GM12878 (cell line): ENCODE results near the gene IL22.

Source experiments
- CHD1 ChIP-seq: IDR thresholded peaks from 2 replicates; pipeline ENCODE4 v1.6.1; 2012; ENCODE audit warnings: low read depth, low read length, improper control_type of control experiment
- DPF2 ChIP-seq: fragments of 450-650 bp; IDR thresholded peaks from 2 replicates; pipeline ENCODE4 v1.6.1; 2017; ENCODE audit warnings: mild to moderate bottlenecking
- EGR1 ChIP-seq, 2 experiments: IDR thresholded peaks; 1 replicate in 1 of 2; 2 replicates in 1 of 2; pipeline ENCODE4 v1.6.1; 2011 to 2012; ENCODE audit warnings: low read depth in 2 of 2, low read length in 2 of 2, borderline replicate concordance in 1 of 2, mild to moderate bottlenecking in 1 of 2, moderate library complexity in 1 of 2
- ESRRA ChIP-seq: IDR thresholded peaks from 2 replicates; pipeline ENCODE4 v1.6.1; 2012; ENCODE audit warnings: mild to moderate bottlenecking, low read length, improper control_type of control experiment
- GABPA ChIP-seq: IDR thresholded peaks from 2 replicates; pipeline ENCODE4 v1.6.1; 2014; ENCODE audit warnings: antibody characterized with exemption, low read depth, mild to moderate bottlenecking, inconsistent platforms
- HDGF ChIP-seq: fragments of 450-650 bp; IDR thresholded peaks from 2 replicates; pipeline ENCODE4 v1.6.1; 2016; ENCODE audit warnings: antibody characterized with exemption
- JUNB ChIP-seq: IDR thresholded peaks from 2 replicates; pipeline ENCODE4 v1.6.1; 2016; ENCODE audit warnings: antibody characterized with exemption, mild to moderate bottlenecking
- MAX ChIP-seq: IDR thresholded peaks from 2 replicates; pipeline ENCODE4 v1.6.1; 2012; ENCODE audit warnings: low read depth, low read length, improper control_type of control experiment
- MEF2B ChIP-seq: fragments of 450-650 bp; IDR thresholded peaks from 2 replicates; pipeline ENCODE4 v1.6.1; 2018; ENCODE audit warnings: mild to moderate bottlenecking, moderate library complexity; ENCODE audit not compliant: partially characterized antibody, poor library complexity, severe bottlenecking
- SP1 ChIP-seq: IDR thresholded peaks from one replicate; pipeline ENCODE4 v1.6.1; 2011; ENCODE audit warnings: low read depth, low read length
- TF ChIP-seq, protein P1 (sequence below), 3 experiments: IDR thresholded peaks in 2 of 3; conservative IDR thresholded peaks in 1 of 3; 2 replicates each; pipeline ENCODE4 v1.5.1; 2011; ENCODE audit warnings: low read depth in 3 of 3, low read length in 3 of 3, mild to moderate bottlenecking in 3 of 3, control low read depth in 2 of 3, moderate library complexity in 2 of 3, inconsistent platforms in 1 of 3, mixed read lengths in 1 of 3; ENCODE audit not compliant: control insufficient read depth in 2 of 3, insufficient read depth in 1 of 3; ENCODE audit errors: extremely low read depth in 1 of 3

DNA sequence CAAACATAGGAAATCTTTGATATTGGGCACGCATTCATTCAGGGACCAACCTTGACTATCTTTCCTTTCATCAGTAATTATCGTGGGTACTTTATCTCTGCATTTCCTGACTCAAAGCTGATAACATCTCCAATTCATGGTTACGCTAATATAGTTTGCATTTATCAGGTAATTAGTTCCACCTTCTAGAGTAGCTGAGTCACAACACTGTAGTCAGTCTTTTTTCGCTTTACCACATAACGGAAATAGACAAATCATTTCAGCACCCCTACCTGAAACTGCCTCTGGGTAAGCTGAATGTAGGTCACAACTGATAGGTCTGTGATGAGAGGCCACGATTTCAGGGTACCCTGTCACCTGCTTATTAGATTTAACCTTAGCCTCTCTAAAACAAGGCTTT is 36.7 kb upstream of the IL22 start:
- TF ChIP-seq HDGF, result no peak
- TF ChIP-seq DPF2, result peak; percentile 94
- TF ChIP-seq, protein P1, sequence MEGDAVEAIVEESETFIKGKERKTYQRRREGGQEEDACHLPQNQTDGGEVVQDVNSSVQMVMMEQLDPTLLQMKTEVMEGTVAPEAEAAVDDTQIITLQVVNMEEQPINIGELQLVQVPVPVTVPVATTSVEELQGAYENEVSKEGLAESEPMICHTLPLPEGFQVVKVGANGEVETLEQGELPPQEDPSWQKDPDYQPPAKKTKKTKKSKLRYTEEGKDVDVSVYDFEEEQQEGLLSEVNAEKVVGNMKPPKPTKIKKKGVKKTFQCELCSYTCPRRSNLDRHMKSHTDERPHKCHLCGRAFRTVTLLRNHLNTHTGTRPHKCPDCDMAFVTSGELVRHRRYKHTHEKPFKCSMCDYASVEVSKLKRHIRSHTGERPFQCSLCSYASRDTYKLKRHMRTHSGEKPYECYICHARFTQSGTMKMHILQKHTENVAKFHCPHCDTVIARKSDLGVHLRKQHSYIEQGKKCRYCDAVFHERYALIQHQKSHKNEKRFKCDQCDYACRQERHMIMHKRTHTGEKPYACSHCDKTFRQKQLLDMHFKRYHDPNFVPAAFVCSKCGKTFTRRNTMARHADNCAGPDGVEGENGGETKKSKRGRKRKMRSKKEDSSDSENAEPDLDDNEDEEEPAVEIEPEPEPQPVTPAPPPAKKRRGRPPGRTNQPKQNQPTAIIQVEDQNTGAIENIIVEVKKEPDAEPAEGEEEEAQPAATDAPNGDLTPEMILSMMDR (IDR thresholded peaks at IDR 0.05 in 2 of 3, conservative IDR thresholded peaks at IDR 0.05 in 1 of 3; ENCODE audit: control insufficient read depth in 2 of 3, extremely low read depth in 1 of 3, insufficient read depth in 1 of 3, low read depth in 3 of 3, low read length in 3 of 3), result no peak
- peak; percentile 72 for TF ChIP-seq SP1
- TF ChIP-seq CHD1, result no peak
- TF ChIP-seq EGR1 (IDR thresholded peaks at IDR 0.05; ENCODE audit: borderline replicate concordance in 1 of 2, low read depth in 2 of 2, low read length in 2 of 2), result no peak
- TF ChIP-seq GABPA, result peak; percentile 62; the same call in 1 of the 2 replicates
- TF ChIP-seq MAX, result no peak
- TF ChIP-seq ESRRA, result no peak
- TF ChIP-seq MEF2B, result peak; percentile 38
- peak; percentile 95 for TF ChIP-seq JUNB
